Measurements from ENCODE around the gene ADAMTS17. TPM values are rescaled to one million over a fixed set of nuclear protein-coding genes. Genes with fewer than 3 reads are reported as not detected.

The ADAMTS17 gene
- total and polyA plus RNA-seq, 9 of the 15 experiments (the other 6 are each of a cell fraction or from before 2014, with no cell fraction given) = 0.01 to 0.14 (median 0.07) TPM; not detected in 6

DNA sequence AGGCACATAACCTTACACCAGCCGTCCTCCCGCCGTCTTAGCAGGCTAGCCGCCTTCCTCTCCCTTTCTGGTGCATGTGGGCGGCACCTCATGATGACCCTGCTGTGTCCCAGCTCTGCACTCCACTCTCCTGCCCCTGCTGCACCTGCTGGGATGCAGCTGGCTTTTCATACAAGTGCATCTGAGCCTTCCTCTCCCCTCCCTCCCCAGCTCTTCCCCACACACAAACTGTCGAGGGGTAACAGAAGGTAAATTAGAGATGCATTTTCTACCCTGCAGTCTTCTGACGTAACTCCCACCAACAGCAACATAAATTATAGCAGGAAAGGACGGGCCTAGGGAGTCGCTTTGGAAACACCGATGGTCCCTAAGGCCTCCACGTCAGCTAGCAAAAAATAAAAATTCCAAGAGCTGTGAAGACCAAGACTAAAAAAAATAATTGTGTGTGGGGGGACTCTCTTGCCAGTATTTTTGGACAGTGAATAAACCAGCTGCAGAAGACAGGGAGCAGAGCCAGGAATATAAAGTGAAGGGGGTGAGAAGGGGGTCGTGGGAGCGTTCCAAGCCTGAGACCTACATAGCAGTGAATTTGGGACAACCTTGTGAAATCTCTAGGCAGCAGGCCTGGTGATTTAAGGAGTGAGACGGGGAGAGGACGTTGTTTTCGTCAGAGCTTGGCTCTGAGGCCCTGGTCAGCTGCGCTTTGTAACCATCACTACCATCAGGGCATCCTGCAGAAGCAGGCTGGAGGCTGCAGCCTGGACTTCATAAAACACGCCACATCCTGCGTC lies 216.2 kb downstream of the ADAMTS17 start:
- BruUV-seq (replicated peaks) = no TSS peak
- Histone ChIP-seq H3K27ac (ENCODE audit: extremely low read depth, low read depth, low read length) (no peak overlapping the region), H3K4me1 (replicated peaks in 1 of 2; ENCODE audit: control insufficient read depth in 2 of 2, insufficient read depth in 2 of 2, low read length in 2 of 2) (no peaks in the 10 kb centered on the region), H3K4me3 (no peak overlapping the region), H3K9me3 (replicated peaks; ENCODE audit: control insufficient read depth, insufficient read depth, low read depth, low read length) (no peaks in the 10 kb centered on the region), H3K4me2 (ENCODE audit: insufficient read depth, low read length) (no peak overlapping the region), H2AFZ (ENCODE audit: low read depth, low read length) (no peak overlapping the region), H3K36me3 (ENCODE audit: control insufficient read depth, insufficient read depth, low read length) (no peaks in the 10 kb centered on the region), H3K79me2 (ENCODE audit: control insufficient read depth, insufficient read depth, low read length) (no peaks in the 10 kb centered on the region), H3K27me3 (ENCODE audit: control insufficient read depth in 2 of 2, insufficient read depth in 2 of 2, low read length in 2 of 2) (peaks cover 0 to 49% of the 10 kb centered on the region in 2 experiments; a peak in 3 of 5 replicates), H3K9me1 (ENCODE audit: control insufficient read depth, insufficient read depth, low read length) (no peaks in the 10 kb centered on the region), H3K9ac (ENCODE audit: insufficient read depth in 1 of 2, low read depth in 2 of 2, low read length in 2 of 2) (no peak overlapping the region), H4K20me1 (replicated peaks; ENCODE audit: control insufficient read depth, insufficient read depth, low read length) (no peaks in the 10 kb centered on the region)
- ChIA-PET CTCF (ENCODE audit: low intra/inter-chr PET ratio) (no interaction called here), POLR2A (interaction anchor here (0.7 to 0.8 kb wide), 2 partner anchors 40 to 603 kb away, joined by 3 to 6 read pairs; no protein-coding TSS in a partner anchor)
- ATAC-seq (no peak), DNase-seq (ENCODE audit: extremely low read depth in 1 of 4, low spot score in 3 of 4) (no peak), FAIRE-seq (no peak)
- in situ Hi-C loops (cut with MboI) (no loop called here), intact Hi-C loops (cut with micrococcal nuclease) (no loop called here)
- under 1% methylated on average over 17 of the region's 19 CpGs for WGBS (ENCODE audit: insufficient coverage, low coverage, missing lambda C conversion rate)
- TF ChIP-seq TAF1 (IDR thresholded peaks at IDR 0.05; ENCODE audit: control insufficient read depth, extremely low read depth, insufficient read depth, low read length, severe bottlenecking) = no peak
- TF ChIP-seq KDM4B (IDR thresholded peaks at IDR 0.05; ENCODE audit: borderline replicate concordance in 2 of 2, low read depth in 1 of 2) = no peak
- no peak for TF ChIP-seq E2F3 (CRISPR knock-in tag; IDR thresholded peaks at IDR 0.05)
- no peak for TF ChIP-seq CREB1 (IDR thresholded peaks at IDR 0.05)
- TF ChIP-seq CREB1 (CRISPR knock-in tag; IDR thresholded peaks at IDR 0.05) = no peak
- TF ChIP-seq RBM25 (IDR thresholded peaks at IDR 0.05; ENCODE audit: low read depth, low read length, severe bottlenecking) = no peak
- TF ChIP-seq ZSCAN29 (IDR thresholded peaks at IDR 0.05) = no peak
- no peak for TF ChIP-seq POLR3G (IDR thresholded peaks at IDR 0.05; ENCODE audit: extremely low read depth, insufficient read length, insufficient replicate concordance)
- no peak for TF ChIP-seq ZBTB40 (IDR thresholded peaks at IDR 0.05)
- no peak for TF ChIP-seq ZBTB40 (CRISPR knock-in tag; IDR thresholded peaks at IDR 0.05)
